Measurements from ENCODE around the gene CYREN. TPM values are rescaled to one million over a fixed set of nuclear protein-coding genes. Genes with fewer than 3 reads are reported as not detected.
"Not testable (repeated sequence)": the region's sequence is repeated elsewhere in the genome, so short reads cannot be mapped to it uniquely, and the experiment has no call there.

The CYREN gene
- total and polyA plus RNA-seq, 7 donors = 27.5 to 41.4 (median 31.9) TPM

DNA sequence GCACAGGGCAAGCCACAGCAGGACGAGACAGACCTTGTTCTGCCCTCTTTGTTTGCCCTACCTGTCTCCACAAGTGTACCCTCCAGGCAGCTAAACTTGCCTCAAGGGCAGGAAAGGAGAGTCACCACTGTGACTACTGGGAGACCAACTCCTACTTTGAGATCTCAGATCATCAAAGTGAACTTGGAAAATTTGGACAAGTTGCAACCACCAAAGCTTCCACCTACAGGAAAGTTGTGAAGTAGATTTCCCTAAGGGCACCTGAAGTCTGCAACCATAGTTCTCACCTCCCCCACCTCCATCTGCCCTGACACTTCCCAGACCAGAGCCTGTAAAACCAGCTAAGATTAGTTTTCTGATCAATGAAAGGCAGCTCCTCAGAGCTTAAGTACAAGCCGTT, 43.3 kb upstream of the CYREN start:
- no peaks in the 10 kb centered on the region for H3K27me3 ChIP-seq
- H3K9me3 ChIP-seq = no peaks in the 10 kb centered on the region
- no peaks in the 10 kb centered on the region for H3K36me3 ChIP-seq
- no peak overlapping the region for H3K27ac ChIP-seq
- intact Hi-C loops (cut with DNase I) = loop anchor here (5.0 kb wide), 2 partner anchors 38 to 298 kb away; partner anchors contain the start of gene CNOT4
- DNase-seq = no peak
- no peak overlapping the region for H3K4me3 ChIP-seq
- H3K4me1 ChIP-seq = peaks cover 0 to 14% (median 13%) of the 10 kb centered on the region in 4 donors
- TF ChIP-seq POLR2AphosphoS5 (IDR thresholded peaks at IDR 0.05) (no peak), POLR2A (IDR thresholded peaks at IDR 0.05) (no peak), EP300 (IDR thresholded peaks at IDR 0.05) (no peak)
- TF ChIP-seq, protein P1, sequence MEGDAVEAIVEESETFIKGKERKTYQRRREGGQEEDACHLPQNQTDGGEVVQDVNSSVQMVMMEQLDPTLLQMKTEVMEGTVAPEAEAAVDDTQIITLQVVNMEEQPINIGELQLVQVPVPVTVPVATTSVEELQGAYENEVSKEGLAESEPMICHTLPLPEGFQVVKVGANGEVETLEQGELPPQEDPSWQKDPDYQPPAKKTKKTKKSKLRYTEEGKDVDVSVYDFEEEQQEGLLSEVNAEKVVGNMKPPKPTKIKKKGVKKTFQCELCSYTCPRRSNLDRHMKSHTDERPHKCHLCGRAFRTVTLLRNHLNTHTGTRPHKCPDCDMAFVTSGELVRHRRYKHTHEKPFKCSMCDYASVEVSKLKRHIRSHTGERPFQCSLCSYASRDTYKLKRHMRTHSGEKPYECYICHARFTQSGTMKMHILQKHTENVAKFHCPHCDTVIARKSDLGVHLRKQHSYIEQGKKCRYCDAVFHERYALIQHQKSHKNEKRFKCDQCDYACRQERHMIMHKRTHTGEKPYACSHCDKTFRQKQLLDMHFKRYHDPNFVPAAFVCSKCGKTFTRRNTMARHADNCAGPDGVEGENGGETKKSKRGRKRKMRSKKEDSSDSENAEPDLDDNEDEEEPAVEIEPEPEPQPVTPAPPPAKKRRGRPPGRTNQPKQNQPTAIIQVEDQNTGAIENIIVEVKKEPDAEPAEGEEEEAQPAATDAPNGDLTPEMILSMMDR (IDR thresholded peaks at IDR 0.05) = no peak
- 82 to 84% methylated on average over 2 of the region's 2 CpGs for WGBS, 2 donors

DNA sequence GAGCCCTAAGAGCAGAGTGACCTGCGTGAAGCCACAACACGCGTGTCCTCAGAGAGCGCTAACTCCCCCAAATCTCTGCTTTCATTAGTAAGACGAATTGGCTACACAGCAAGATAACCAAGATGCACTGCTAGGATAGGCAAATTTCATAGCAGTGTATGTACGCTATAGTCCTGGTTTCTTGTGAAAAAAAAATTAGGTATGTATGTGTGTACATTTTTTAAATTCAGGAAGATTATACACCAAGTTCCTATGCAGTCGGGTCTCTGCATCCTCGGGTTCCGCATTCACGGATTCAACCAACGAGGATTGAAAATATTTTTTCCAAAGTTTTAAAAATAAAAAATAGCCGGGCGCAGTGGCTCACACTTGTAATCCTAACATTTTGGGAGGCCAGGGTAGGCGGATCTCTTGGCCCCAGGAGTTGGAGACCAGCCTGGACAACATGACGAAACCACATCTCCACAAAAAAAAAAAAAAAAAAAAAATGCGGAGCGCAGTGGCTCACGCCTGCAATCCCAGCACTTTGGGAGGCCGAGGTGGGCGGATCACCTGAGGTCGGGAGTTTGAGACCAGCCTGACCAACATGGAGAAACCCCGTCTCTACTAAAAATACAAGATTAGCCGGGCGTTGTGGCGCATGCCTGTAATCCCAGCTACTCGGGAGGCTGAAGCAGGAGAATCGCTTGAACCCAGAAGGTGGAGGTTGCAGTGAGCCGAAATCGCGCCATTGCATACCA, 41.6 kb upstream of the CYREN start:
- intact Hi-C loops (cut with DNase I) = loop anchor here (2.0 to 5.0 kb wide), 3 partner anchors 40 to 300 kb away; partner anchors contain the start of genes CNOT4 and TMEM140
- WGBS, 2 donors = 55 to 60% methylated on average over 30 of the region's 30 CpGs
- peak; percentile 87 for DNase-seq

DNA sequence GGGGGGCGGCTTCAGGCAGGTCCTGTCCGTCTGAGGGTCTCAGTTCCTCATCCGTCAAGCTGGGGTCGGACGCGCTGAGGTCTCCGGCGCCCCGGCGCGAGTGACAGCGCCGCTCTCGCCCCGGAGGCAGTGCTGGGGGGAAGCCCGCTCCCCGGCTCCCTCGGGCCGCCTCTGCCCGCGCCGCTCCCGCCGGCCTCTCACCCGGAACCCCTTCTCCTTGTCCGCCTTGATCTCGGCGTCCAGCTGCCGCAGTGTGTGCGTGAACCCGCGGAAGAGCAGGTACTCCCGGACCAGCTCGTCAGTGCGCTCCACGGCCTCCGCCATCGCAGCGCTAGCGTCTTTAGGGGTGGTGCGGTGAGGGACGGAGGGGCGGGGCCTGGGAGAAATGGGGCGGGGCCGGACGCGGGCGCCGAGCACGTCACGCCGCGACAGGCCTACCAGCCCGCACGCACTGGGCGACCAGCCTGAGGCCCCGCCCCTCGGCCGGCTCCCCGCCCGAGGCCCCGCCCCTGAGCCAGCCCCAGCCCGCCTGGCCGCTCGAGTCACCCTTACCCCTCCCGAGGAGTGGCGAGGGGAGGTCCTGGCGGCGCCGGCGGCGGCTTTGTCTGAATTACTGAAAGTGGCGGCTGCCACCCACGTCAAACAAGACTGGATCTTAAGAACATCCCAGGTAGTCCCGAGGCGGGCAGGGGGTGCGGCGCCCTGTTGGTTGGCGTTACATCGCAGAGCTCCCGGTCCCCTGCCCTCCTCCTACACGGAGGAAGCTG, 40.9 kb upstream of the CYREN start, which contains the start of gene WDR91:
TSS of gene WDR91 (minus strand) at position 348 of the 767 bp plus-strand sequence. CDS start at position 324, 24 bp downstream.
- Histone ChIP-seq H3K27me3 (no peaks in the 10 kb centered on the region), H3K4me1 (peaks cover 0 to 22% (median 18%) of the 10 kb centered on the region in 4 donors), H3K9me3 (no peaks in the 10 kb centered on the region), H3K4me3 (peak within 1 kb of the TSS; percentile 67 to 83 (median 79)), H3K27ac (peak within 1 kb of the TSS; percentile 89 to 96 (median 93)), H3K36me3 (no peaks in the 10 kb centered on the region)
- intact Hi-C loops (cut with DNase I) = loop anchor here (2.0 to 5.0 kb wide), 3 partner anchors 41 to 301 kb away; partner anchors contain the start of genes CNOT4 and TMEM140
- DNase-seq = peak; percentile 98
- WGBS, 2 donors = 1% methylated on average over 82 of the region's 82 CpGs
- TF ChIP-seq, protein P1 (IDR thresholded peaks at IDR 0.05) = no peak
- no peak for TF ChIP-seq EP300 (IDR thresholded peaks at IDR 0.05)
- TF ChIP-seq POLR2A (IDR thresholded peaks at IDR 0.05) = peak; percentile 60 to 63
- TF ChIP-seq POLR2AphosphoS5 (IDR thresholded peaks at IDR 0.05) = peak; percentile 90 to 97 (median 94)

More for the DNA sequence above, 41.6 kb upstream of the CYREN start:
- peak overlapping the region; percentile 67 to 83 (median 79) for H3K4me3 ChIP-seq
- H3K36me3 ChIP-seq, H3K27me3 ChIP-seq, H3K9me3 ChIP-seq: not testable (repeated sequence)
- H3K27ac ChIP-seq = peak overlapping the region; percentile 89 to 96 (median 93)
- peaks cover 0 to 22% (median 18%) of the 10 kb centered on the region in 4 donors for H3K4me1 ChIP-seq

GRCh38 chr7:135210888-135211178, 40.3 kb upstream of the CYREN start:
- peak; percentile 77 for DNase-seq
- H3K4me1 ChIP-seq = peaks cover 0 to 22% (median 18%) of the 10 kb centered on the region in 4 donors
- WGBS, 2 donors = 1% methylated on average over 13 of the region's 13 CpGs
- H3K4me3 ChIP-seq = peak overlapping the region; percentile 67 to 83 (median 79)
- intact Hi-C loops (cut with DNase I) = loop anchor here (2.0 to 5.0 kb wide), 3 partner anchors 41 to 301 kb away; partner anchors contain the start of genes CNOT4 and TMEM140
- TF ChIP-seq, protein P1 (IDR thresholded peaks at IDR 0.05) = no peak
- TF ChIP-seq POLR2A (IDR thresholded peaks at IDR 0.05) (no peak), EP300 (IDR thresholded peaks at IDR 0.05) (no peak), POLR2AphosphoS5 (IDR thresholded peaks at IDR 0.05) (no peak)
- peaks cover 0 to 3% (median under 1%) of the 10 kb centered on the region in 4 donors for H3K36me3 ChIP-seq
- no peaks in the 10 kb centered on the region for H3K9me3 ChIP-seq
- H3K27me3 ChIP-seq = no peaks in the 10 kb centered on the region
- H3K27ac ChIP-seq = peak overlapping the region; percentile 89 to 96 (median 93)

Data from sigmoid colon (tissue), 7 donors.